ENCODE results near the gene SEMA3C. TPM values are rescaled to one million over a fixed set of nuclear protein-coding genes. Genes with fewer than 3 reads are reported as not detected.

The SEMA3C gene
- total RNA-seq, 1 donor from 2014 or later = 148 TPM

GRCh38 chr7:80896906-80897598, 21.8 kb downstream of the SEMA3C start:
- Histone ChIP-seq H3K36me3 (ENCODE audit: insufficient read depth, low read length) (peaks cover 3% of the 10 kb centered on the region), H3K9ac (ENCODE audit: low read length) (no peak overlapping the region), H3K27me3 (ENCODE audit: insufficient read depth, low read length) (no peaks in the 10 kb centered on the region), H2AFZ (ENCODE audit: low read depth, low read length) (no peak overlapping the region), H3K27ac (ENCODE audit: low read depth, low read length) (peak overlapping the region; percentile 27), H3K4me3 (ENCODE audit: insufficient read depth, low read depth, low read length) (no peak overlapping the region), H3K4me2 (ENCODE audit: low read length) (peak overlapping the region; percentile 38), H4K20me1 (ENCODE audit: insufficient read depth, low read length) (no peaks in the 10 kb centered on the region), H3K79me2 (ENCODE audit: insufficient read depth, low read length) (peaks cover 12% of the 10 kb centered on the region), H3K4me1 (ENCODE audit: insufficient read depth, low read length) (peaks cover 27% of the 10 kb centered on the region), H3K9me3 (ENCODE audit: insufficient read depth, low read depth, low read length) (no peaks in the 10 kb centered on the region)
- no peaks in the 10 kb centered on the region for H3K27me3 Mint-ChIP-seq (ENCODE audit: low read depth, unreplicated experiment)
- peak overlapping the region; percentile 95 for H3K27ac Mint-ChIP-seq (ENCODE audit: unreplicated experiment)
- no peak overlapping the region for H3K4me3 Mint-ChIP-seq (ENCODE audit: unreplicated experiment)
- H3K9me3 Mint-ChIP-seq (ENCODE audit: unreplicated experiment) = no peaks in the 10 kb centered on the region
- FAIRE-seq = no peak
- H3K36me3 Mint-ChIP-seq (ENCODE audit: low read depth, unreplicated experiment) = peaks cover 4% of the 10 kb centered on the region
- no peak for DNase-seq (ENCODE audit: low read depth)
- TF ChIP-seq EZH2 (IDR thresholded peaks at IDR 0.05; ENCODE audit: insufficient read depth, low read length) = no peak
- TF ChIP-seq CTCF (IDR thresholded peaks at IDR 0.05; ENCODE audit: insufficient read depth, low read depth, low read length) = no peak
- peaks cover 26% of the 10 kb centered on the region for H3K4me1 Mint-ChIP-seq (ENCODE audit: low read depth, unreplicated experiment)

GRCh38 chr7:80895056-80895455, 23.8 kb downstream of the SEMA3C start:
- no peak overlapping the region for H3K4me3 Mint-ChIP-seq (ENCODE audit: unreplicated experiment)
- peak; percentile 45 for FAIRE-seq
- H3K36me3 ChIP-seq (ENCODE audit: insufficient read depth, low read length) = peaks cover 3% of the 10 kb centered on the region
- H2AFZ ChIP-seq (ENCODE audit: low read depth, low read length) = no peak overlapping the region
- no peaks in the 10 kb centered on the region for H3K27me3 ChIP-seq (ENCODE audit: insufficient read depth, low read length)
- no peaks in the 10 kb centered on the region for H3K27me3 Mint-ChIP-seq (ENCODE audit: low read depth, unreplicated experiment)
- TF ChIP-seq CTCF (IDR thresholded peaks at IDR 0.05; ENCODE audit: insufficient read depth, low read depth, low read length) (no peak), EZH2 (IDR thresholded peaks at IDR 0.05; ENCODE audit: insufficient read depth, low read length) (no peak)
- no peak overlapping the region for H3K9ac ChIP-seq (ENCODE audit: low read length)
- H3K4me1 ChIP-seq (ENCODE audit: insufficient read depth, low read length) = peaks cover 19% of the 10 kb centered on the region
- H3K27ac ChIP-seq (ENCODE audit: low read depth, low read length) = no peak overlapping the region
- no peak overlapping the region for H3K27ac Mint-ChIP-seq (ENCODE audit: unreplicated experiment)
- peaks cover 2% of the 10 kb centered on the region for H3K36me3 Mint-ChIP-seq (ENCODE audit: low read depth, unreplicated experiment)
- peak overlapping the region; percentile 31 for H3K4me2 ChIP-seq (ENCODE audit: low read length)
- peaks cover 14% of the 10 kb centered on the region for H3K4me1 Mint-ChIP-seq (ENCODE audit: low read depth, unreplicated experiment)
- H3K79me2 ChIP-seq (ENCODE audit: insufficient read depth, low read length) = peaks cover 11% of the 10 kb centered on the region
- H3K4me3 ChIP-seq (ENCODE audit: insufficient read depth, low read depth, low read length) = no peak overlapping the region
- DNase-seq (ENCODE audit: low read depth) = peak; percentile 78
- no peaks in the 10 kb centered on the region for H3K9me3 ChIP-seq (ENCODE audit: insufficient read depth, low read depth, low read length)
- H3K9me3 Mint-ChIP-seq (ENCODE audit: unreplicated experiment) = no peaks in the 10 kb centered on the region
- H4K20me1 ChIP-seq (ENCODE audit: insufficient read depth, low read length) = no peaks in the 10 kb centered on the region

GRCh38 chr7:80891259-80891544, 27.6 kb downstream of the SEMA3C start:
- Histone ChIP-seq H3K9ac (ENCODE audit: low read length) (no peak overlapping the region), H3K36me3 (ENCODE audit: insufficient read depth, low read length) (peaks cover 3% of the 10 kb centered on the region), H3K9me3 (ENCODE audit: insufficient read depth, low read depth, low read length) (no peaks in the 10 kb centered on the region), H3K4me1 (ENCODE audit: insufficient read depth, low read length) (peaks cover 8% of the 10 kb centered on the region), H3K27ac (ENCODE audit: low read depth, low read length) (no peak overlapping the region), H3K4me3 (ENCODE audit: insufficient read depth, low read depth, low read length) (no peak overlapping the region), H3K27me3 (ENCODE audit: insufficient read depth, low read length) (no peaks in the 10 kb centered on the region), H3K79me2 (ENCODE audit: insufficient read depth, low read length) (peaks cover 6% of the 10 kb centered on the region), H2AFZ (ENCODE audit: low read depth, low read length) (no peak overlapping the region), H3K4me2 (ENCODE audit: low read length) (no peak overlapping the region), H4K20me1 (ENCODE audit: insufficient read depth, low read length) (no peaks in the 10 kb centered on the region)
- FAIRE-seq (peak; percentile 5), DNase-seq (ENCODE audit: low read depth) (no peak)
- TF ChIP-seq CTCF (IDR thresholded peaks at IDR 0.05; ENCODE audit: insufficient read depth, low read depth, low read length) (no peak), EZH2 (IDR thresholded peaks at IDR 0.05; ENCODE audit: insufficient read depth, low read length) (no peak)
- H3K27ac Mint-ChIP-seq (ENCODE audit: unreplicated experiment) = no peak overlapping the region
- peaks cover 5% of the 10 kb centered on the region for H3K4me1 Mint-ChIP-seq (ENCODE audit: low read depth, unreplicated experiment)
- no peak overlapping the region for H3K4me3 Mint-ChIP-seq (ENCODE audit: unreplicated experiment)
- H3K36me3 Mint-ChIP-seq (ENCODE audit: low read depth, unreplicated experiment) = no peaks in the 10 kb centered on the region
- H3K9me3 Mint-ChIP-seq (ENCODE audit: unreplicated experiment) = no peaks in the 10 kb centered on the region
- no peaks in the 10 kb centered on the region for H3K27me3 Mint-ChIP-seq (ENCODE audit: low read depth, unreplicated experiment)
